LoVo (cell line): ENCODE results near the gene FLII.

Source experiments
- DNase-seq: peaks from one replicate; pipeline ENCODE4 v3.0.0-alpha.2; 2016; ENCODE audit warnings: low spot score

Gene FLII

DNA sequence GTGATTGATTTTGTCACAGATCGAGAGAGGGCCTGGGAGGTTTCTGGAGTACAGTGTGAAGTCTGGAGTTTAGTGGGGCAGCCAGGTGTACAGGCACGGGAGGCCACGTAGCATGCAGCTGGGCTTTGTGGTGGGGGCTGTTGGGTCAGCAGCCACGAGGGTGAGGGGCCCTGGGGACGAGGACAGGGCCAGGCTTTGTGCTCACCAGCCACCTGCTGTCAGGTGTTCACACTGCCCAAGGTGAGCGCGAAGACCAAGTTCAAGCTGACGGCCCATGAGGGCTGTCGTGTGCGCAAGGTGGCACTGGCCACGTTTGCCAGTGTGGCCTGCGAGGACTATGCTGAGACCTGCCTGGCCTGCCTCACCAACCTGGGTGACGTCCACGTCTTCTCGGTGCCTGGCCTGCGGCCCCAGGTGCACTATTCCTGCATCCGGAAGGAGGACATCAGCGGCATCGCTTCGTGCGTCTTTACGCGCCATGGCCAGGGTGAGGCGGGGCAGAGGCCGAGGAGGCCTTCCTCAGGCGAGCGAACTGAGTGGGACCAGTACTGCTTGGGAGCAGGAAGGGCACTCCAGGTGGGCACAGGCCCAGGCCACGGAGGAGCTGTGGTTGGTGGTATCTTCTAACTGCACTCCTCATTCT lies 17.2 kb downstream of the FLII start:
- DNase-seq: no peak

- DNase-seq: no peak
Observed at GRCh38 chr17:18240449-18240848, 18.1 kb downstream of the FLII start.

- no peak for DNase-seq
Observed at GRCh38 chr17:18238299-18238698, 20.2 kb downstream of the FLII start.

DNA sequence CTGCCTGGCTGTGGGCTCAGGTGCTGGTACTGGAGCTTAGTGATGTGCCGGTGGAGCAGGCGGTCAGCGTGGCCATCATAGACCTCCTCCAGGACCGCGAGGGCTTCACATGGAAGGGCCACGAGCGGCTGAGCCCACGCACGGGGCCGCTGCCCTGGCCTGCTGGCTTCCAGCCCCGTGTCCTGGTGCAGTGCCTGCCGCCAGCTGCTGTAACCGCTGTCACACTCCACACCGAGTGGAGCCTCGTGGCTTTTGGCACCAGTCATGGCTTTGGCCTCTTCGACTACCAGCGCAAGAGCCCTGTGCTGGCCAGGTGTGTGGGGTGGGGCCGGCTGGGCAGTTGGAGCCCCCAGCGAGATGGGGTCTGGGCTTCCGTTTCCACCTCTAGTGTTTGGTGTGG lies 21.1 kb downstream of the FLII start:
- DNase-seq: no peak

DNA sequence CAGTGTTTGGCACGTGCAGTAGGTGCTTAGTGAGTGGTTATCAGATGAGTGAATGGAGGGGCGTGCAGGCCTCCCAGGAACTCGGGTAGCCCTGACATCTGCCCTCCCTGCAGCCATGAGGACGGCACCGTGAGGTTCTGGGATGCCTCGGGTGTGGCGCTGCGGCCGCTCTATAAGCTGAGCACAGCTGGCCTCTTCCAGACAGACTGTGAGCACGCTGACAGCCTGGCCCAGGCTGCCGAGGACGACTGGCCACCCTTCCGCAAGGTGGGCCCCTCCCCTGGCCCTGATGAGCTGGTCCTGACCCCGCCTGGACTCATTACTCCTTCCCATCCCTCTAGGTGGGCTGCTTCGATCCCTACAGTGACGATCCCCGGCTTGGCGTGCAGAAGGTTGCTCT lies 22.0 kb downstream of the FLII start:
- DNase-seq: no peak

DNA sequence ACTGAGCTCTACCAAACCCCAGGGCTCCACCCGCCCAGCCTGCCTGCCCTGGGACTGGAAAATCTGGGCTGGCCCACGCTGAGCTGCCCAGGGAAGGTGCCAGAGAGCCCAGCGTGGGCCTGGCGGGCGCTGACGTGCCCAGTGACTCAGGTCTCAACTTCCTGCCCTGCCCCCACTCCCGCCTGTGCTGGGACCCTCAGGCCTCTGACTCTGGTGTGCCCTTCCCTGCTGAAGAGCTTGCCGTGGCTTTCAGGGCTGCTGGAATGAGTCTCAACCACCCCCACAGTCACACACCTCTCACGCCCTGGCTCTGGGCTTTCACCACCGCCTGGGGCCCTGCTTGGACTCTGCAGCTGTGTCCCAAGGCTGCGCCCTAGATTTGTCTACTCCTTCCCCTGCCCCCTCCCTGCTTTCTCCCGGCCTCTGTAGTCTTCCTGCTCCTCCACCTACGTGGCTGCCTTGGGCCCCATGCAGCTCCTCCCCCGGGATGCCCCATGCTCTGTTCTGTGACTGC lies 22.7 kb downstream of the FLII start:
- no peak for DNase-seq

DNA sequence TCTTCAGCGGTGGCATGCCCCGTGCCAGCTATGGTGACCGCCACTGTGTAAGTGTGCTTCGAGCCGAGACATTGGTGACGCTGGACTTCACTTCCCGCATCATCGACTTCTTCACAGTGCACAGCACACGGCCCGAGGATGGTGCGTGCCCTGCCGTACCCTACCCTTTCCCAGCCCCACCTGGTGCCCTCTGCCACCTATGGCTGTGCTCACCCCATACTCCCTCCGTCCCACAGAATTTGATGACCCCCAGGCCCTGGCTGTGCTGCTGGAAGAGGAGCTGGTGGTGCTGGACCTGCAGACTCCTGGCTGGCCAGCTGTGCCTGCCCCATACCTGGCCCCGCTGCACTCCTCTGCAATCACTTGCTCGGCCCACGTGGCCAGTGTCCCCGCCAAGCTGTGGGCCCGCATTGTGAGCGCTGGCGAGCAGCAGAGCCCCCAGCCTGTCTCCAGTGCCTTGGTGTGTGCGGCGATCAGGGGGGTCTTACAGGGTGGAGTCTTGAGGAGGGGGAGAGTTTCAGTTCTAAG lies 23.6 kb downstream of the FLII start:
- no peak for DNase-seq

DNA sequence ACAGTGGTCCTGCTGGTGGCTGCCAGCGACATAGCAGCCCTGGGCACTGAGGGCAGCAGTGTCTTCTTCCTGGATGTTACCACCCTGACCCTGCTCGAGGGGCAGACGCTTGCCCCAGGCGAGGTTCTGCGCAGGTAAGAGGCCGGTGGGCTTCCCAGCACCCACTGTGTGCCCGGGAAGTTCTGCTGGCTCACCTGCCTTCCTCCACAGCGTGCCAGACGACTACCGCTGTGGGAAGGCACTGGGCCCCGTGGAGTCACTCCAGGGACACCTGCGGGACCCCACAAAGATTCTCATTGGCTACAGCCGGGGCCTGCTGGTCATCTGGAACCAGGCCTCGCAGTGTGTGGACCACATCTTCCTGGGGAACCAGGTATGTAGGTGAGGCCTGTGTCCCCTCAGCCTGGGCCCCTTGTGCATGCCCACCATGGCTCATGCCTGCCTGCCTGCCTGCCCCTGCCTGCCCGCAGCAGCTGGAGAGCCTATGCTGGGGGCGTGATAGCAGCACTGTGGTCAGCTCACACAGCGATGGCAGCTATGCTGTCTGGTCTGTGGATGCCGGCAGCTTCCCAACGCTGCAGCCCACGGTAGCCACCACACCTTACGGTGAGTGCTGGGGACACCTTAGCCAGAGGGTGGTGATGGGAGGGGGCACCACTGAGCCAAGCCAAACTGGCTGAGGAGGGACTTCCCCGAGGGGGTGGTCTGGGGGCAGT lies 24.6 kb downstream of the FLII start:
- DNase-seq: no peak

- no peak for DNase-seq
Observed at GRCh38 chr17:18231164-18231563, 27.4 kb downstream of the FLII start.

- DNase-seq: no peak
Observed at GRCh38 chr17:18230288-18231141, 28.0 kb downstream of the FLII start.

- DNase-seq: no peak
Observed at GRCh38 chr17:18229771-18230170, 28.8 kb downstream of the FLII start.

GRCh38 chr17:18229254-18229653 lies 29.3 kb downstream of the FLII start:
- no peak for DNase-seq

DNA sequence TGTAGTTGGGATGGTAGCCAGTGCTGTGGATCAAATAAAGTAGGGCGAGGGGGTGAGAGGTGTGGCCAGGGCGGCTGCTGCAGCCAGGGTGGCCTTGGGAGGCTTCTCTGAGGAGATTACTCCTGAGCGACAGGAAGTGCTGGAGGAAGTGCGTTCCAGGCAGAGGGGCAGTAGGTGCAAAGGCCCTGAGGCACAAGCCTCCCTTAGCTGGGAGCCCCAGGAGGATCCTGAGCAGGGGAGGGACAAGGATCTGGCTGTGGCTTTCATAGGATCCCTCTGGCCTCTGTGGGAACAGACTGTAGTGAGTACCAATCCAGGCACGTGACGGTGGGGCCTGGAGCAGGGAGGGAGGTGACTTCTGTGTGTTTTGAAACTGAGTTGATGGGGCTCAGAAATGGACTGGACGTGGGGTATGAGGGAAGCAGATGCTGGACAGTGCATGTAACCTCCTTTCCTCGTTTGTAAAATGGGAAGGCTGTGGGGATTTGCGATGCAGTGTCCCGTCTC lies 30.3 kb downstream of the FLII start:
- no peak for DNase-seq

DNA sequence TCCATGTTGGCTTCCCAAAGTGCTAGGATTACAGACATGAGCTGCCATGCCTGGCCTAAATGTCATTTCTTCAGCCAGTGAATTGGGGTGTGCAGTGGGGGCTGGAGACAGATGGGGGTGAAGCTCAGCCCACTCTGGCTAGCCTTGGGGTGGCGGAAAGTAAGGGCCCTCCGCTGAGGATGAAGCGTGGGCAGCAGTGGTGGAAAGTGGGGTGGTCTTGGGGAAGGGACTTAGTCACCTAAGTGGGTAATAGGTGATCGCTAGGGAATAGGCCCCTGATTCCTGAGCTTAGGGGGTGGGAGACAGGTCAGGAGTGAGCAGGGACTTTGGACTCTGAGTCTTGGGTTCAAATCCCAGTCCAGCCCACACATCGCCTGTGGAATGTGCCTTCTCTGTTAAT lies 30.9 kb downstream of the FLII start:
- no peak for DNase-seq

DNA sequence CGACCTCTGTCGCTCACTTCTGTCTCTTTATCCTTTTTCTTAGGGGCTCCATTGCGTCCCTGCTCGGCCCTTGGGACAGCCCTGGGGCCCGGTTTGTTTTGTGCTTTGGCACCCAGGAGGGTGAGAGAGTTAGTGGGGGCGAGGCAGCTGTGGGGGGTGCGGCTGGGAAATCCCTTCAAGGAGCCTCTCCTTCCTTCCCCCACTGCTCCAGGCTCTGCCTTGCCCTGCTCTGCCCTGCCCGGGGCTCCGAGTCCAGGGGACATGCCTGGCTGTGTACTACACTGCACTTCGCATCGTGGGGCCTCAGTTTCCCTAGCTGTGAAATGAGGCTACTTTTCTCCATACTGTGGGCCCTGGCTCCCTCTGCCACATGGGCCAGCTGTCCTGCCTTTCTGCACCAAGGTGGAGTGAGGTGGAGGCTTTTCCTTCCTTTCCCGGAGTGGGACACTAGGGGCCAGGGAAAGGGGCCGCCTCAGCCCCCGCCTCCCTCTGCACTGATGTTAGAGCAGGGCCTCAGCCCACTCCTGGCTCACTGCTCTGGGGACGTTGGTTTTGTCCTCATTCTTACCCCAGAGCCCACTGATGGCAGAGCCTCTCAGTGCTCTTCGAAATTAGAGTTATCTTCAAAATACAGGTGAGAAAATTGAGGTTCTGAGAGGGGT lies 32.1 kb downstream of the FLII start:
- no peak for DNase-seq

GRCh38 chr17:18225642-18226283 lies 32.8 kb downstream of the FLII start:
- no peak for DNase-seq

GRCh38 chr17:18225121-18225641 lies 33.4 kb downstream of the FLII start, which contains the start of gene LLGL1:
LLGL1 (plus strand) TSS chr17:18225635; CDS start chr17:18225683, 48 bp downstream.
- peak; percentile 95 for DNase-seq

DNA sequence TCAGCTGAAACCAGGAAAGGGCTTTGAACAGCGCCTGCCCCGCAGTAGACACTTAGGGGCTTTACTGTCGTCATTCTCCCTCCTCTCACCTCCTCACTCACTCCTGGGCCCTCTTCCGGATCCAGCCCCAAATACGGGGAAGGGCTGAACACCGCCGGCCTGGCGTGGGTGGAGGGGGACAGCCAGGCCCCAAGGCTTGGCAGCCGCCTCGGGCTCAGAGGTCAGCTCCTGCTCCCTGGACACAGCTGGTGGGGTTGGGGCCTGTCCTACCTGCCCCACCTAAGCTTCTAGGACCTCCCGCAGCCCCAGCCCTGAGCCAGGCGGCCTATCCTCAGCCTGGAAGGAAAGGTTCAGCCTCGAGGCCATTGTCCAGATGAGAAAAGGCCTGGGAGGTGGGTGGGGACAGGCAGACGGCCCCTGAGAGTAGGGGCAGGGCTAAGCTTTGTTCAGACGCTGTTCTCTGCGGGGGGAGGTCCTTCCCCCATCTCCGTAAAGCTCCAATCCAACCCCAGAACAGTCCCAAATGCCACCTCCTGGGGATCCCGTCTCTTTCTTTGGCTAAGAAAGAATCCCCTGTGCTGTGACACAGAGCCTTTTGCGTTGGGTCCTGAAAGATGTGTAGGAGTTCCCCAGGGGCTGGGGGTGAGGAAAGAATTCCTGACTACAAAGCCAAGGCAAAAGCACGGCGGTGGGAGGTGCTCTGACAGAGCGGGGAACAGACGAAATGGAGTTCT lies 34.0 kb downstream of the FLII start:
- DNase-seq: no peak

GRCh38 chr17:18224053-18224386 lies 34.5 kb downstream of the FLII start:
- DNase-seq: no peak

GRCh38 chr17:18218756-18219415 lies 39.7 kb downstream of the FLII start:
- no peak for DNase-seq
